GM04503 (cell line): ENCODE measurements around the gene KRT37.

Source experiments
- DNase-seq: peaks from one replicate; pipeline ENCODE4 v3.0.0-alpha.2; 2012; ENCODE audit warnings: low read depth

The KRT37 gene

DNA sequence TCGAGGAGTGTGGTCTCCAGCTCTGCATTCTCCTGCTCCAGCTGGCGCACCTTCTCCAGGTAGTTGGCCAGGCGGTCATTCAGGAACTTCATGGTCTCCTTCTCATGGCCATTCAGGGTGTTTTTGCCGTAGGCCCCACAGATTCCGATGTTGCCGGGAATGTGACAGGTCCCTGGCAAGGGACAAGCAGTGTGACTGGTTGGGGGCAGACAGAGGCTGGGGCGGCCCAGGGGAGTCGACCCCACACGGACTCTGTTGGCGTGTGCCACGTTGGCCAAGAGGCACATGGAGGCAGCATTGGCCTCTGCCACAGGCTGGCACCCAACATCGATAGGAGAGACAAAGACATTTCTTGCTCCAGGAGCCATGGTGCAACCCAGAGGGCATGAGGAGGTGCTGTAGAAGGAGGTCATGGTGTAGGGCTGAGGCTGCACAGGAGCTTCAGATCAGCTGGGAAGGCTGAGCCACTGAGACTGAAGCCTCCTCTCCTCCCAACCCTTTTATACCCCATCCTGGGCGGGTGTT, at the start of gene KRT37:
TSS of gene KRT37 (minus strand) at position 475 of the 525 bp plus-strand sequence. CDS start at position 413, 62 bp downstream.
- DNase-seq, result no peak

DNA sequence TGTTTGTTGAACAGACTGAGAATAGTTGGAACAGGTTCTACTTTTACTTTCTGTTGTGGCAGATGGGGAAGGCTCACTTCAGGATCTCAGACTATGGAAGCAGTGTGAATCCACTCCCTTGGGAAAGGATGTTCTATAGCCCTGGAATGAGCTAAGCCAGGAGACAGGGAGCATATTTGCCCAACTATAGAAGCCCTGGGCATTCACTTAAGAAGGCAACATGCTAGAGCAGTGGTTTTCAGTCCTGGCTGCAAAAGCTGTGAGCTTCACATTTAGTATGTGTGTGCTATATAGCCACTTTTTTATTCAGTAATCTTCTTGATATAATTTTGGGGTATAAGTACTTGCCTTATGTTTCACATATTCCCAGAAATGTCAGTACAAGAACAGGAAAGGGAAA, 44.0 kb upstream of the KRT37 start:
- no peak for DNase-seq

DNA sequence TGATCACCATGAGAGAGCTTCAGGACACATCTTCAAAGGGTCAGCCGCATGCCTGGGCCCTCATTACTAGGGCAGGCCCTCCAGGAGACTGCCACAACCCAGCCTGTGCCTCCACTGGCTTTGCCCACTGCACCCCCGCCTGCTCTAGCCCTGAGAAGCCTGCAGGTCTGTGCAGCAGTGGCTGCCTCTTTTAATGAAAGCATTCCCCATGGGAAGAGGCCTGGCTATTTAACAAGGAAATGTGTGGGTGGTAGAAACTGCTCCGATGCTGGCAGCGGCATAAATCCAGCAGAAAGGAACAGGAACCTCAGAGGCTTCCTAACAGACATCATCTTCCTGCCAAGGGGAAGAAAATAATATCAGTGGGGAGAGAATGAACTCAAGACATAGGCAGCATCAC, 43.2 kb upstream of the KRT37 start:
- no peak for DNase-seq

DNA sequence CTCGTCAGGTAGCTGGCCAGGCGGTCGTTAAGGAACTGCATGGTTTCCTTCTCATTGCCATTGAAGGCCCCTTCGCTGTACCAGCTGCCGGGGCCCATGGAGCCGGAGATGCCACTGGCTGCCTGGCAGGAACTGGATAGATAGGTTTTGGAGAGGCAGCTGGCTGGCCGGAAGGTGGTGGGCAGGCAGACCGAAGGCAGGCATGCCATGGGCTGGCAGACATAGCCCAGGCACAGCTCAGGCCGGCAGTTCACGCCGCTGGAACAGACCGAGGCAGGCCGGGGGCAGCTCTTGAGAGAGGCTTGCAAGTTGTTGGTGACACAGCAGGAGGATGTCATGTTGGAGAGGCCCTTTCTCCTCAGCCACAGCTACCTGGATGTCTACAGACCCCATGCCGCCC, 42.6 kb upstream of the KRT37 start, which contains the start of gene KRT32:
TSS of gene KRT32 (minus strand) at position 399 of the 400 bp plus-strand sequence. CDS start at position 338, 61 bp downstream.
- DNase-seq, result no peak

DNA sequence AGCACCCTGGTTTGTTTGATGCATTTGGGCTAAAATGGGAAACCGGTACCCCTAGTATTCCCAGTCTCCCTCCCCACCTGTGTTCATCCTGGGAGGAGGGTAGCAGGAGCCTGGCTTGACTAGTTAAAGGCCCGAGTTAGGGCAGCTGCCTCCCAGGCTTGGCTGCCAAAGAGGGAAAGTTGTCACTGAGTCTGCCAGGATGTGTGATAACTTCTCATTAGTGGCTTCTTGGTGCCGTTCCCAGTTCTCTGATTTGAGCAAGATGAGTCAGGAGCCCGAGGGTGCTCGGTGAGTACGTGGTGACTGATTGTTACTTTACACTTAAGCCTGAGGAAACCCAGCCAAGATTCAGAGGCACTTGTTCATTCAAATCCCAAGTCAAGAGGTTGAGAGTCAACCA, 40.3 kb upstream of the KRT37 start:
- DNase-seq, result peak; percentile 86

DNA sequence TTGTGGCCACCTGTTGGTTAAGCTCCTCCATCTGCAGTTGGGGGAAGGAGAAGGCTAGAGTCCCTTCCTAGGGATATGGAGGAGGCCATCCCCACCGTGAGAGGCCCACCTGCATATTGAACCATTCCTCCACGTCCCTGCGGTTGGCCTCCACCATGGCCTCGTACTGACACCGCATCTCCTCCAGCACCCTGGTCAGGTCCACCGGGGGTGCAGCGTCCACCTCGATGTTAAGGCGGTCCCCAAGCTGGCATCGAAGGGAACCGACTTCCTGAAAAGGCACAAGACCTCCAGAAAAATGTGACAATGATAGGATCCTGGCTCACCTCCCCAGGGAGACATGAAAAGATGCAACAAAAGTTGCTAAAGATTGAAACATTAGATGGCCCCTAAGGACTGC, 39.8 kb upstream of the KRT37 start:
- DNase-seq, result no peak

DNA sequence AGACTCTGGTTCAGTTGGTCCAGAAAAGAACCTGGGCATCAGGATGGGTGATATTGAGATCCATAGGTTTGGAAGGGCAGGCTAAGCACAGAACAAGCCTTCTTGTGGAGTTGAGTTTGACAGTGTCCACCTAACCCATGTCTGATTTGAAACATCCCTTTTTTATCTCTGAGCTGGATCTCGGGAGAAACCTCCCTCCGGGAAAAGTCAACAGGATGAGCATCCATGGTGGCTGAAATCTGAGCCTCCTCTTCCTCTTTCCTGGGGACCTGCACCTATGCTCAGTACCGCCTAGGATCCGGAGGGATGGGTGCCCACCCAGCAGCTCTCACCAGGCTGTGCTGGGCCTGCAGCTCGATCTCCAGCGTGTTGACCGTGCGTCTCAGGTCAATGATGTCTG, 39.4 kb upstream of the KRT37 start:
- no peak for DNase-seq

DNA sequence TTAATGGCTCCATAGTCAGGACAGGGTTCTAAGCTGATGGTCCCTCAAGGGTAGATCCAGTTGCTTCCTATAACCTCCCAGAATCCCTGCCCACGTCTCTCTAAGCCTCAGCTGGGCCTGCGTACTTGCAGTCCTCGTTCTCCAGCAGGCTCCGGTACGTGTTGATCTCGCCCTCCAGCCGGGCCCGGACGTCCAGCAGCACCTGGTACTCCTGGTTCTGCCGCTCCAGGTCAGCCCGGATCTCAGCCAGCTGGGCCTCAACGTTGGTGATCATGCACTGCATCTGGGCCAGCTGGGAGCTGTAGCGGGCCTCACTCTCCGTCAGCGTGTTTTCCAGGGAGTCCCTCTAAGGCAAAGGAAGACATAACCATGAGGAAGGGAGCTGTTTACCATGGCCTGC, 38.3 kb upstream of the KRT37 start:
- no peak for DNase-seq

DNA sequence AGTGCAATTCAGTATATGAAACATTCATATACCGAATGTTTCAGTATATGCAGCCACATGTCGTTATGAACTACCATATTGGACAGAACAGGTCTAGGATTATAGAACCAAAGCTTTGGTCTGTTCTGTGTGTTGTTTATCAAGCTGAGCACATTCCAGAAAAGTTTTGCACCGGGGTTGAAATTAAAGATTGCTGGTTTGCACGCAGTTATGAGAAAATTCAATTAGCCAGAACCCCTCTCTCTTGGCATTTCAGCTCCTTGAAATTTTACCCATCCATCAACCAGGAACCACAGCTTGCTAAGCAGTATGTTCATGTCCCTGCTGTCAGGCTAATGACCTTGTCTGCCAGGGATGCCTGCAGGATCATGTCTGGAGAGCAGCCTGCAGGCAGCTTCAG, 33.3 kb upstream of the KRT37 start:
- DNase-seq, result no peak

DNA sequence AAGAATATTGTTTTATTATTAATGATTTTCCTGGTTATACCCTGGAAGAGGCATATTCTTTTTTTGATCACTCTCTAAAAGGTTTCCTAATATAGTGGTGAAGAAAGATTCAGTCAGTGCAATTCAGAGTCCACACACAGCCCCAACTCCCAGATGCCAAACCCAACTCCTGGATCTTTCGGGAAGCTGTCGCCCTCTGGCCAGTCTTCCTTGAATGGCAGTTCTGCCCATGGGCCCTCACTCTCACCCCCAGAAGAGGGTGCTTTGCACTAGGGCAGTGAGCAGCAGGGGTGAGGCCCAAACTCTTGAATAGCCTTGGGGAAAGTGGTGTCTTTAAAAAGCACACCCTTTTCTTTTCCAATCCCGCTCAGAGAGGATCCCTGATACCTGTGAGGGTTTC, 31.8 kb upstream of the KRT37 start:
- no peak for DNase-seq

DNA sequence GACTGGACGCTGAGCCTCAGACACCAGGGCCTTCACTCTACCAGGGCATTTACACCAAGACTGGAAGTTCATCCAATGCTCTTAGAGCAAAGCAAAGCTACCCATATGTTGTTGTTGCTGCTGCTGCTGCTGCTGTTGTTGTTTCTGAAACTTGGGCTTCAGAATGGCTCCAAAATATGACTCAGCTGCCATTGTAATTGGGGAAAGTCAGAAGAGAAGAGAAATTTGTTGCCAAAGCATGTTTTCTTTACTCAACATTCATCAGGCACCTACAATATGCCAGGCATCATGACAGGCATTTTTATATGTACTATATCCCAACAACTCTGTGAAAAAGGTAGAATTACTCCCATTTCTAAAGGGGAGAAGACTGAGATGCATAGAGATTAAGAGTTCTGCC, 30.9 kb upstream of the KRT37 start:
- DNase-seq, result no peak

DNA sequence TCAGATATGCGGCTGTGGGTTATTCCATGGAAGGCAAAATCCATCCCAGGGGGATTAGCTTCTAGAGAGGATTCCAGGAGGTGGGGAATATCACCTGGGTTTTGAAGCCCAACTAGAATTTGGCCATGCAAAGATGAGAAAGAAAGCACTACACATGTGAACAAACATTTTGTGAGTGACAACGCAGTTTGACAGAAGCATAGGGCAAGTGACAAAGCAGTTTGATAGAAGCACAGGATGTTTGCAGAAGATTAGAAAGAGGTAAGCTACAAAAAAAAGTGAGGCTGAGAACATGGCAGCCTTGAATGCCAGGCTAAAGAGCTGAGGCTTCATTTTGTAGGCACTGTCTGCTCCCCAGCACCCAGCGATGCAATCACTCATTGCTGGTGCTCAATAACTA, 28.7 kb upstream of the KRT37 start:
- no peak for DNase-seq

DNA sequence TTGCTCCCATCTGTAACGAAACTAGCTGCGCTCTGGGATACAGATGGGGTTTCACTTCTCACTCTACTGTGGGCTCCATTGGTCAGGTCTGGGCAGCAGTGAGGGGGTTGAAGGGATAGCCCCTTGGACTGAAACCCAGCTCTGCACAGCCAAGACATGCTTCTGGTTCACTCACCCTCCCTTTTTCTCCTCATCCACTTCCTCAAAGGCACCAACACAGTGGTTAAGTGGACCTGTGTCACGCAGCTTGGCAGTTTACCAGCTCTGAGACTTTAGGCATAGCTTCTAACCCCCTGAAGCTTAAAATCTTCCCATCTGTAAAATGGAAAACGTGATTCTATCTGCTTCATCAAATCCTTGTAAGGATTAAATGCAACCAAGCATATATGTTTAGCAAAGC, 27.9 kb upstream of the KRT37 start:
- no peak for DNase-seq

DNA sequence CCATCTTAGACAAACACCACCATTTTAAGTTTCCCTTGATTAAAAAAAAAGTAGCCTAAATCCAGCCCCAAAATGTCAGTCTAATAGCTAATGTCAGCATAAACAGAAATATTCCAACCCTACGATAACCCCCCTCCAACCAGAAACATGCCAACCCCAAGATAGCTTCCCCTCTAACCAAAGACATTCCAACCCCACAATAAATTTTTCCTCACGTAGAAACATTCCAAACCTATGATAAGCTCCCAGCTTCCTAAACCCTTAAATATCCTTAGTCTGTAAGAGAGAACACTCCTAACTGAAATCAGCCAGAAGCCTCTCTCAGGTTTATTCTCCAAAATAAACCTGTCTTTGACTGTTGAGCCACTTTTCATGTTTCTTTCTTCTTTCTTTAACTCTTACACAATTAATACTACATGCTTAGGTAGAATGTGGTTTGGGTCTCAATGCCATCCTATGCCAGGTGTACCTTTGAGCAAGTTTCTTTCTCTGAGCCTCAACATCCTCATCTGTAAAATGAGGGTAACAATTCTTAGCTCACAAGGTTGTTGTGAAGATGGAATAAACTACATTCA, 26.9 kb upstream of the KRT37 start:
- DNase-seq, result no peak

DNA sequence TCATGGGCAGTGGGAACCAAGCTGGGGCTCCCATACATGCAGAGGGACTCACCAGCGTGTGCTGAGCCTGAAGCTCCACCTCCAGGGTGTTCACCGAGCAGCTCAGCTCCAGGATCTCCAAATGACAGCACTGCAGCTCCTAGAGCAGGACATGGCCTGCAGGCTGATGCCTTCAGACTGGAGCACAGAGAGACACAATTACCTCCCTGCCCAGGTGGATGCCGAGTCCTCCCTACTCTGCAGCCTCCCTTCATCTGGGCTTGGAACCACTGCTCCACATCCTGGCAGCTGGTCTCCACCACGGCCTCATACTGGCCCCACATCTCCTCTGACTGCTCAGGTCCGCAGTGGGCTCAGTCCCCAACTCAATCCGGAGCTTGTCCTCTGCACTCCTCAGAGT, 24.6 kb upstream of the KRT37 start:
- DNase-seq, result no peak

DNA sequence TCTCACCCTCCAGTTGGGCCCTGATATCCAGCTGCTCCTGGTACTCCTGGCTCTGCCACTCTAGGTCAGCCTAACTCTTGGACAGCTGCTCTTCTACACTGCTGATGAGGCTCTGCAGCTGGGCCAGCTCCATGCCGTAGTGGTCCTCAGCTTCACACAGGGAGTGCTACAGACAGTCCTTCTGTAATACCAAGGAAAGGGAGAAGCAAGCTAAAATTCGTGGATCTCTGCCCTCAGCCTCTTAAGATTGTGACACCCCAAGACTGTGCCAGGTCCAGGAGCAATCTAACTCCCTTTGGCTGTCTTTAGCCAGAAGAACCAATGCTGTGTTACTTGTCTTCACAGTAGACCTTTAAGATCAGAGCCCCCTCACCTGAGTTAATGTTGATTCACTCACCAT, 24.1 kb upstream of the KRT37 start:
- no peak for DNase-seq

DNA sequence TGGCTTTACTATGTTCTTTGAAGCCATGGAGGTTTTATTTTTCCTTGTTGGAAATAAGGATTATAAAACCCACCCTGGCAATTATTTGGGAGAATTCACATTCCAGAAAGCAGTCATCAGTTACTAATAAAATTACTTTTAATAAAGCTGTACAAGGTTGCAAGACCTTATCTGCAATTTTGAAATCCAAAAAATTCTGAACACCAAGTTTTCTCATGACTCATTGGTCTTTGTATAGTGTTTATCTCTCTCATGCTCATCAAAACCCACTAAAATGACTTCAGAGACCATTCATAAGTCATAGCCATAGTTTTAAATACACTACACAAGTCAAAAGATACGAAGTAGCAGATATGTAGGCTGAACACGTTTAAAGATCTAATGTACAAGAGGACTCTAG, 22.4 kb upstream of the KRT37 start:
- no peak for DNase-seq

DNA sequence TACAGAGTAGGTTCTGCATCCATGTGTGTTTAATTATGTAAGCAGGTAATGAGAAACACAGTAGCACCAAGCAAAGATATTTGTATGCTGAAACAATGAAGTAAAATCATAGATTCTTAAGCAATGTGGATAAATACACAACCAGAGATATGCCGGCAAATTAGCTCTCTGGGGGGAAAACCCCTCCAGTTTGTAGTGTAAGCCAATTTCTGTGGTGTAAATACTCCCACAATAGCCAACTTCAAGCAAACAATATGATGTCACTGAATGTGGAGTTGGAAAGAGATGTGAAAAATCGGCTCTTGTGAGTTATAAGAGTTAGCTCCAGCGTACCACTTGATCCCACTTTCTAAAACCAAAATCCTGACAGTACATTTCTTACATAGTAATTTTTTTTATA, 20.3 kb upstream of the KRT37 start:
- no peak for DNase-seq

DNA sequence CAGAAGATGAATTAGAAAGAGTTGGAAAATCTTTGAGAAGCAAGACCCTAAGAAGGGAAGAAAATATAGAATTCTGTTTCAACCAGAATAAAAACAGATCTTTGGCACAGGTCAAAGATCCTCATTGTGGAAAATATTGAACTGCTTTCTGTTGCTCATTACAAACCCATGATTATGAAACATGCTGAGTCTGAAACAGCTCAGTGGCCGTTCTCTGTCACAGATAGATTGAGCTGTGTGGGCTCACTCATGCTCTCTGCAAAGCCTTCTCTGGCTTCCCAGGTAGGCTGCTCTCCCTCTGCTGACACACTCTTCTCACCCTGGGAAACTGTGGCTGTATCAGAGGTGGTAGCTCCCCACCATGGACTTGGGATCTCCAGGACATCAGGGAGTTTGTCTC, 19.8 kb upstream of the KRT37 start:
- DNase-seq, result no peak

DNA sequence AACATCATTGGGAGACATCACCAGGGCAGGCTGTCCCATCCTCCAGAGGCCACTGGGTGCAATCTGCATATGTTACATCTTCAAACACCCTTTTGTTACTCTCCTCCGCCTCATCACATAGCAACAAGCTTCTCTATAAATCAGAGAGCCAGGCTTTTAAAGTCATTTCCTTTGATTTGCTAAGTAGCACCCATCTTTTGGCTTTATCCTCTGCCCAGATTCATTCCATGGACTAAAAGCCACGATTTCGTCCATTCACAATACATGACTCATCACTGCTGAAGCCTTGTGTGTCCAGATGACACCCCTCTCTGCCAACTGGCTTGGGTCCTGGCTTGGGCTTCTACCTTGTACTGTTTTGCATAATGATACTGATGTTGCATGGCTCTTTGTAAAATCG, 18.4 kb upstream of the KRT37 start:
- peak; percentile 84 for DNase-seq

DNA sequence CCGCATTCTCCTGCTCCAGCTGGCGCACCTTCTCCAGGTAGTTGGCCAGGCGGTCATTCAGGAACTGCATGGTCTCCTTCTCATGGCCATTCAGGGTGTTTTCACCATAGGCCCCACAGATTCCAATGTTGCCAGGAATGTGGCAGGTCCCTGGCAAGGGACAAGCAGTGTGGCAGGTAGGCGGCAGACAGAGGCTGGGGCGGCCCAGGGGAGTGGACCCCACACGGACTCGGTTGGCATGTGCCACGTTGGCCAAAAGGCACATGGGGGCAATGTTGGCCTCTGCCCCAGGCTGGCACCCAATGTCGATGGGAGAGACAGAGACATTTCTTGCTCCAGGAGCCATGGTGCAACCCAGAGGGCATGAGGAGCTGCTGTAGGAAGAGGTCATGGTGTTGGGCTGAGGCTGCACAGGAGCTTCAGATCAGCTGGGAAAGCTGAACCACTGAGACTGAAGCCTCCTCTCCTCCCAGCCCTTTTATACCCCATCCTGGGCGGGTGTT, 16.2 kb upstream of the KRT37 start, which contains the start of gene KRT38:
TSS of gene KRT38 (minus strand) at position 453 of the 503 bp plus-strand sequence. CDS start at position 391, 62 bp downstream.
- DNase-seq, result no peak

DNA sequence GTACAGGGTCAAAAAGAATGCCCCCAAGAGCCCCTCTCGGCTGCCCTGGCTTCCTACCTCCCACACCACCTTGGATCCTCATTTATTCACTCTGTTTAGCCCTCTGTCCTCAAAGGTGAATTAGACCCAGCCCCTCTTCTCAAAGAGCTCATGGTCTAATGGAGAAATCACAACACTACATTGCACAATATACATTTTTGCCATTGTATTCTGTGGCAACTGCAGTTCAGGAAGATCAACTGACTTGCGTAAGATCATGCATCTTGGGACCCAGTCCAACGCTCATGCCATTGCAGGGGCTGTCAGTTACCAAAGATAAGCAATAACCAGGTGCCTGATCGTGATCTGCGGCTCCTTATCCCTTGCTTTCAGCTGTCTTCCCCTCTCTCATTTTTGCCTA, 15.0 kb upstream of the KRT37 start:
- no peak for DNase-seq

DNA sequence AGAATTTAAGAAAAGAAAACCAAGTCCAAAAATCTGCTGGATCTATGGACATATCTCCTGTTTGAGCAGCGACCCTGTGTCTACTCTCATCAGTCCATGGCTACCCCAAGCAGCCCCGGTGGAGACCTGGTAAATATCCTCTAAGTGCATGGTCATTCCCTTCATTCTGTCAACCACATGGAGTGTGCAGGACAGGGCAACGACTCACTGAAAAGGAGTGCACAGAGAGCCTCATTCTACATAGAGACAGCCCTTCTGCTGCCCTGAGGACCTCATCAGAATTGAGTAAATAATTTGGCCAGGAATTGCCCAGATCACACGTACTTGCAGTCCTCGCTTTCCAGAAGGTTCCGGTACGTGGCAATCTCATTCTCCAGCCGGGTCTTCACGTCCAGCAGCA, 13.4 kb upstream of the KRT37 start:
- DNase-seq, result no peak

DNA sequence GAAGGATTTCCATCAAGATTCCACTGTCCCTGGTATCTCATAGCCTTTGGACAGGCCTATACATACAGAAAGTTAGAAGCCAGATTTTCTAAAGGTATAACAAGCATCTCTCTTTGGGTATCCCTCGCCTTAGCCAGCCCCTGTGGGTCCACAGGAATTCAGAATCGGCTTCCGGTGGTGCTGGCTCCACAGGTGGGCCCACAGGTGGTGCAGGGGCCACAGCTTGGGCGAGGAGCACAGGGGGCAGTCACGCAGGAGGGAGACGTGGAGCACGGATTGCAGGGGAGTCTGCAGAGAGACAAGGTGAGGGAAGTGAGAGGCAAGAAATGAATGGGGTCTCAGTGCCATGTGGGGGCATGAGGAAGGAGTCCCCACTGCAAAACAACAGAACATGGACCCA, 12.9 kb upstream of the KRT37 start:
- DNase-seq, result no peak
